Measurements from ENCODE around the gene CABP2.
A peak's percentile ranks its signal among the peaks of the same experiment; 100 is the strongest.
"Not testable (repeated sequence)": the region's sequence is repeated elsewhere in the genome, so short reads cannot be mapped to it uniquely, and the experiment has no call there.

Gene CABP2

GRCh38 chr11:67564230-67564629 is 41.0 kb upstream of the CABP2 start:
- H3K4me2 ChIP-seq (ENCODE audit: low read length, poor library complexity, severe bottlenecking) = no peak overlapping the region
- 86% methylated on average over 4 of the region's 4 CpGs for WGBS
- peak overlapping the region in 1 of 2 experiments; percentile 45 for H3K4me3 ChIP-seq (ENCODE audit: insufficient read depth in 1 of 2, low read depth in 1 of 2, low read length in 2 of 2)

GRCh38 chr11:67563705-67564114 is 40.5 kb upstream of the CABP2 start:
- not testable (repeated sequence) for H3K4me2 ChIP-seq (ENCODE audit: low read length, poor library complexity, severe bottlenecking); H2BK12ac ChIP-seq (ENCODE audit: low read length in 2 of 2); H3K9ac ChIP-seq (ENCODE audit: low read length); H3K9me3 ChIP-seq (ENCODE audit: control insufficient read depth, low read length); H2AK5ac ChIP-seq (ENCODE audit: low read length, severe bottlenecking); H3K4ac ChIP-seq (ENCODE audit: low read depth in 1 of 2, low read length in 2 of 2); H3K79me1 ChIP-seq (replicated peaks; ENCODE audit: low read length, poor library complexity, severe bottlenecking); H3K27me3 ChIP-seq (ENCODE audit: control insufficient read depth in 1 of 2, insufficient read depth in 1 of 2, low read length in 2 of 2); H3K18ac ChIP-seq (ENCODE audit: low read depth in 1 of 2, low read length in 2 of 2); H3K14ac ChIP-seq (ENCODE audit: low read length in 2 of 2); H4K91ac ChIP-seq (ENCODE audit: low read length); H2BK120ac ChIP-seq (ENCODE audit: low read depth, low read length); H2AFZ ChIP-seq (ENCODE audit: low read depth, low read length); H3K23ac ChIP-seq (ENCODE audit: low read length in 2 of 2); H2BK15ac ChIP-seq (ENCODE audit: low read depth, poor library complexity, severe bottlenecking); H3K36me3 ChIP-seq (ENCODE audit: control insufficient read depth in 1 of 2, insufficient read depth in 2 of 2, low read depth in 1 of 2, low read length in 2 of 2)
- Histone ChIP-seq H2BK5ac (ENCODE audit: low read depth, low read length, poor library complexity, severe bottlenecking) (peak overlapping the region; percentile 95), H3K4me1 (ENCODE audit: control insufficient read depth, insufficient read depth, low read depth, low read length) (peaks cover 23% of the 10 kb centered on the region), H4K8ac (ENCODE audit: low read length) (peak overlapping the region; percentile 32), H3K4me3 (ENCODE audit: insufficient read depth in 1 of 2, low read depth in 1 of 2, low read length in 2 of 2) (peak overlapping the region in 1 of 2 experiments; percentile 45), H3K27ac (ENCODE audit: low read length, poor library complexity, severe bottlenecking) (peak overlapping the region; percentile 96)
- 35% methylated on average over 11 of the region's 11 CpGs for WGBS
- peak; percentile 89 for DNase-seq

More at GRCh38 chr11:67564230-67564629, 41.0 kb upstream of the CABP2 start:
- peak; percentile 40 for DNase-seq
- no peak overlapping the region for H2AFZ ChIP-seq (ENCODE audit: low read depth, low read length)
- H3K9me3 ChIP-seq (ENCODE audit: control insufficient read depth, low read length) = no peaks in the 10 kb centered on the region
- H2AK5ac ChIP-seq (ENCODE audit: low read length, severe bottlenecking) = peak overlapping the region; percentile 94
- H3K4me1 ChIP-seq (ENCODE audit: control insufficient read depth, insufficient read depth, low read depth, low read length) = peaks cover 19% of the 10 kb centered on the region
- no peaks in the 10 kb centered on the region for H3K36me3 ChIP-seq (ENCODE audit: control insufficient read depth in 1 of 2, insufficient read depth in 2 of 2, low read depth in 1 of 2, low read length in 2 of 2)
- no peak overlapping the region for H3K4ac ChIP-seq (ENCODE audit: low read depth in 1 of 2, low read length in 2 of 2)
- peak overlapping the region; percentile 95 for H2BK5ac ChIP-seq (ENCODE audit: low read depth, low read length, poor library complexity, severe bottlenecking)
- no peak overlapping the region for H2BK120ac ChIP-seq (ENCODE audit: low read depth, low read length)
- no peak overlapping the region for H3K9ac ChIP-seq (ENCODE audit: low read length)
- H3K18ac ChIP-seq (ENCODE audit: low read depth in 1 of 2, low read length in 2 of 2) = no peak overlapping the region
- no peak overlapping the region for H3K14ac ChIP-seq (ENCODE audit: low read length in 2 of 2)
- no peak overlapping the region for H4K91ac ChIP-seq (ENCODE audit: low read length)
- no peaks in the 10 kb centered on the region for H3K79me1 ChIP-seq (replicated peaks; ENCODE audit: low read length, poor library complexity, severe bottlenecking)
- H3K23ac ChIP-seq (ENCODE audit: low read length in 2 of 2) = no peak overlapping the region
- no peak overlapping the region for H2BK12ac ChIP-seq (ENCODE audit: low read length in 2 of 2)
- H2BK15ac ChIP-seq (ENCODE audit: low read depth, poor library complexity, severe bottlenecking) = no peak overlapping the region
- no peak overlapping the region for H4K8ac ChIP-seq (ENCODE audit: low read length)
- H3K27me3 ChIP-seq (ENCODE audit: control insufficient read depth in 1 of 2, insufficient read depth in 1 of 2, low read length in 2 of 2) = peaks cover 0 to 6% of the 10 kb centered on the region in 2 experiments
- H3K27ac ChIP-seq (ENCODE audit: low read length, poor library complexity, severe bottlenecking) = peak overlapping the region; percentile 96

- H3K9ac ChIP-seq (ENCODE audit: low read length) = no peak overlapping the region
- no peak overlapping the region for H3K23ac ChIP-seq (ENCODE audit: low read length in 2 of 2)
- no peak overlapping the region for H3K14ac ChIP-seq (ENCODE audit: low read length in 2 of 2)
- H3K79me1 ChIP-seq (replicated peaks; ENCODE audit: low read length, poor library complexity, severe bottlenecking) = no peaks in the 10 kb centered on the region
- H3K4me1 ChIP-seq (ENCODE audit: control insufficient read depth, insufficient read depth, low read depth, low read length) = peaks cover 28% of the 10 kb centered on the region
- no peaks in the 10 kb centered on the region for H3K36me3 ChIP-seq (ENCODE audit: control insufficient read depth in 1 of 2, insufficient read depth in 2 of 2, low read depth in 1 of 2, low read length in 2 of 2)
- DNase-seq = no peak
- no peak overlapping the region for H3K4ac ChIP-seq (ENCODE audit: low read depth in 1 of 2, low read length in 2 of 2)
- no peak overlapping the region for H3K4me2 ChIP-seq (ENCODE audit: low read length, poor library complexity, severe bottlenecking)
- 65% methylated on average over 8 of the region's 10 CpGs for WGBS
- H3K4me3 ChIP-seq (ENCODE audit: insufficient read depth in 1 of 2, low read depth in 1 of 2, low read length in 2 of 2) = no peak overlapping the region
- H3K27me3 ChIP-seq (ENCODE audit: control insufficient read depth in 1 of 2, insufficient read depth in 1 of 2, low read length in 2 of 2) = peaks cover 0 to 14% of the 10 kb centered on the region in 2 experiments
- H2BK120ac ChIP-seq (ENCODE audit: low read depth, low read length) = no peak overlapping the region
- H2AK5ac ChIP-seq (ENCODE audit: low read length, severe bottlenecking) = peak overlapping the region; percentile 8
- H3K18ac ChIP-seq (ENCODE audit: low read depth in 1 of 2, low read length in 2 of 2) = no peak overlapping the region
- H3K27ac ChIP-seq (ENCODE audit: low read length, poor library complexity, severe bottlenecking) = peak overlapping the region; percentile 96
- H4K91ac ChIP-seq (ENCODE audit: low read length) = no peak overlapping the region
- no peak overlapping the region for H2BK15ac ChIP-seq (ENCODE audit: low read depth, poor library complexity, severe bottlenecking)
- no peak overlapping the region for H2AFZ ChIP-seq (ENCODE audit: low read depth, low read length)
- H3K9me3 ChIP-seq (ENCODE audit: control insufficient read depth, low read length) = no peaks in the 10 kb centered on the region
- H2BK5ac ChIP-seq (ENCODE audit: low read depth, low read length, poor library complexity, severe bottlenecking) = peak overlapping the region; percentile 95
- no peak overlapping the region for H2BK12ac ChIP-seq (ENCODE audit: low read length in 2 of 2)
- H4K8ac ChIP-seq (ENCODE audit: low read length) = peak overlapping the region; percentile 32
Observed at GRCh38 chr11:67562963-67563704, 39.9 kb upstream of the CABP2 start.

GRCh38 chr11:67561971-67562619 is 38.8 kb upstream of the CABP2 start:
- Histone ChIP-seq H2BK120ac (ENCODE audit: low read depth, low read length) (no peak overlapping the region), H2BK15ac (ENCODE audit: low read depth, poor library complexity, severe bottlenecking) (no peak overlapping the region), H3K23ac (ENCODE audit: low read length in 2 of 2) (no peak overlapping the region), H2AFZ (ENCODE audit: low read depth, low read length) (no peak overlapping the region), H2BK5ac (ENCODE audit: low read depth, low read length, poor library complexity, severe bottlenecking) (peak overlapping the region; percentile 84), H3K4me2 (ENCODE audit: low read length, poor library complexity, severe bottlenecking) (no peak overlapping the region), H4K8ac (ENCODE audit: low read length) (no peak overlapping the region), H3K18ac (ENCODE audit: low read depth in 1 of 2, low read length in 2 of 2) (no peak overlapping the region), H3K9ac (ENCODE audit: low read length) (no peak overlapping the region), H4K91ac (ENCODE audit: low read length) (no peak overlapping the region), H2AK5ac (ENCODE audit: low read length, severe bottlenecking) (peak overlapping the region; percentile 90), H3K27me3 (ENCODE audit: control insufficient read depth in 1 of 2, insufficient read depth in 1 of 2, low read length in 2 of 2) (peaks cover 0 to 17% of the 10 kb centered on the region in 2 experiments), H3K36me3 (ENCODE audit: control insufficient read depth in 1 of 2, insufficient read depth in 2 of 2, low read depth in 1 of 2, low read length in 2 of 2) (no peaks in the 10 kb centered on the region), H3K14ac (ENCODE audit: low read length in 2 of 2) (no peak overlapping the region), H3K9me3 (ENCODE audit: control insufficient read depth, low read length) (no peaks in the 10 kb centered on the region), H3K27ac (ENCODE audit: low read length, poor library complexity, severe bottlenecking) (peak overlapping the region; percentile 96), H3K4ac (ENCODE audit: low read depth in 1 of 2, low read length in 2 of 2) (no peak overlapping the region), H3K4me3 (ENCODE audit: insufficient read depth in 1 of 2, low read depth in 1 of 2, low read length in 2 of 2) (no peak overlapping the region), H2BK12ac (ENCODE audit: low read length in 2 of 2) (no peak overlapping the region), H3K4me1 (ENCODE audit: control insufficient read depth, insufficient read depth, low read depth, low read length) (peaks cover 29% of the 10 kb centered on the region), H3K79me1 (replicated peaks; ENCODE audit: low read length, poor library complexity, severe bottlenecking) (no peaks in the 10 kb centered on the region)
- WGBS = 77% methylated on average over 7 of the region's 10 CpGs
- DNase-seq = peak; percentile 18

Data from mesenchymal stem cell (in vitro differentiated cells and primary cell).